ENCODE results near the gene SMARCD3. TPM values are rescaled to one million over a fixed set of nuclear protein-coding genes. Genes with fewer than 3 reads are reported as not detected.

SMARCD3 gene
- total RNA-seq, 2 experiments from 2014 or later, result 1.5 to 1.9 TPM

- Histone ChIP-seq H2AFZ (ENCODE audit: low read length) (peak within 1 kb of the TSS; percentile 93), H4K20me1 (ENCODE audit: insufficient read depth, low read length) (no peaks in the 10 kb centered on the region; the same call in 1 of the 2 replicates), H3K36me3 (ENCODE audit: insufficient read depth, low read length) (peaks cover 17% of the 10 kb centered on the region; the same call in 1 of the 2 replicates), H3K4me1 (ENCODE audit: insufficient read depth, low read length, poor library complexity, severe bottlenecking) (peaks cover 24% of the 10 kb centered on the region), H3K79me2 (ENCODE audit: insufficient read depth, low read depth, low read length) (peaks cover 14% of the 10 kb centered on the region; the same call in 1 of the 2 replicates), H3K9me2 (ENCODE audit: insufficient read depth, low read length) (no peaks in the 10 kb centered on the region), H3K4me3 (ENCODE audit: low read depth, low read length, poor library complexity, severe bottlenecking) (peak within 1 kb of the TSS; percentile 86), H3K27ac (ENCODE audit: low read depth, low read length, poor library complexity, severe bottlenecking) (peak within 1 kb of the TSS; percentile 11), H3K4me2 (ENCODE audit: low read length) (peak within 1 kb of the TSS; percentile 95), H3K9me3 (ENCODE audit: low read length) (no peaks in the 10 kb centered on the region)
- CTCF ChIA-PET (ENCODE audit: unreplicated experiment), result interaction anchor here (0.6 kb wide), 1 partner anchor 158 kb away, joined by 3 read pairs; no protein-coding TSS in a partner anchor
- TF ChIP-seq, protein P1, sequence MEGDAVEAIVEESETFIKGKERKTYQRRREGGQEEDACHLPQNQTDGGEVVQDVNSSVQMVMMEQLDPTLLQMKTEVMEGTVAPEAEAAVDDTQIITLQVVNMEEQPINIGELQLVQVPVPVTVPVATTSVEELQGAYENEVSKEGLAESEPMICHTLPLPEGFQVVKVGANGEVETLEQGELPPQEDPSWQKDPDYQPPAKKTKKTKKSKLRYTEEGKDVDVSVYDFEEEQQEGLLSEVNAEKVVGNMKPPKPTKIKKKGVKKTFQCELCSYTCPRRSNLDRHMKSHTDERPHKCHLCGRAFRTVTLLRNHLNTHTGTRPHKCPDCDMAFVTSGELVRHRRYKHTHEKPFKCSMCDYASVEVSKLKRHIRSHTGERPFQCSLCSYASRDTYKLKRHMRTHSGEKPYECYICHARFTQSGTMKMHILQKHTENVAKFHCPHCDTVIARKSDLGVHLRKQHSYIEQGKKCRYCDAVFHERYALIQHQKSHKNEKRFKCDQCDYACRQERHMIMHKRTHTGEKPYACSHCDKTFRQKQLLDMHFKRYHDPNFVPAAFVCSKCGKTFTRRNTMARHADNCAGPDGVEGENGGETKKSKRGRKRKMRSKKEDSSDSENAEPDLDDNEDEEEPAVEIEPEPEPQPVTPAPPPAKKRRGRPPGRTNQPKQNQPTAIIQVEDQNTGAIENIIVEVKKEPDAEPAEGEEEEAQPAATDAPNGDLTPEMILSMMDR (conservative IDR thresholded peaks at IDR 0.05; ENCODE audit: low read length), result no peak
- TF ChIP-seq EZH2phosphoT487 (IDR thresholded peaks at IDR 0.05; ENCODE audit: borderline replicate concordance, low read depth, low read length), result no peak
- no TSS peak for BruUV-seq (replicated peaks)
- intact Hi-C loops (cut with micrococcal nuclease; ENCODE audit: unreplicated experiment), result loop anchor here (10.0 kb wide), 1 partner anchor 1608 kb away; no protein-coding TSS in a partner anchor
- POLR2A ChIA-PET, result interaction anchor here (0.7 kb wide), 1 partner anchor 122 kb away, joined by 4 read pairs; no protein-coding TSS in a partner anchor
- peak; percentile 90 for DNase-seq (ENCODE audit: low spot score)
Observed at GRCh38 chr7:151232091-151232916, 16.2 kb downstream of the SMARCD3 start, which contains the start of gene CHPF2. Gene CHPF2, plus strand, starts transcription at chr7:151232483. Its CDS starts 1,529 bp downstream, at chr7:151234012.

GRCh38 chr7:151231080-151231479 is 17.4 kb downstream of the SMARCD3 start:
- intact Hi-C loops (cut with micrococcal nuclease; ENCODE audit: unreplicated experiment), result loop anchor here (10.0 kb wide), 1 partner anchor 1606 kb away; no protein-coding TSS in a partner anchor
- ChIA-PET POLR2A (no interaction called here), CTCF (ENCODE audit: unreplicated experiment) (no interaction called here)
- Histone ChIP-seq H2AFZ (ENCODE audit: low read length) (peak overlapping the region; percentile 93; the same call in 1 of the 2 replicates), H3K4me2 (ENCODE audit: low read length) (peak overlapping the region; percentile 95), H4K20me1 (ENCODE audit: insufficient read depth, low read length) (no peaks in the 10 kb centered on the region), H3K4me1 (ENCODE audit: insufficient read depth, low read length, poor library complexity, severe bottlenecking) (peaks cover 27% of the 10 kb centered on the region), H3K9me3 (ENCODE audit: low read length) (no peaks in the 10 kb centered on the region), H3K4me3 (ENCODE audit: low read depth, low read length, poor library complexity, severe bottlenecking) (peak overlapping the region; percentile 86), H3K27ac (ENCODE audit: low read depth, low read length, poor library complexity, severe bottlenecking) (no peak overlapping the region), H3K79me2 (ENCODE audit: insufficient read depth, low read depth, low read length) (peaks cover 22% of the 10 kb centered on the region), H3K36me3 (ENCODE audit: insufficient read depth, low read length) (peaks cover 11% of the 10 kb centered on the region; the same call in 1 of the 2 replicates), H3K9me2 (ENCODE audit: insufficient read depth, low read length) (no peaks in the 10 kb centered on the region)
- TF ChIP-seq EZH2phosphoT487 (IDR thresholded peaks at IDR 0.05; ENCODE audit: borderline replicate concordance, low read depth, low read length), result no peak
- TF ChIP-seq, protein P1 (conservative IDR thresholded peaks at IDR 0.05; ENCODE audit: low read length), result no peak
- no TSS peak for BruUV-seq (replicated peaks)
- DNase-seq (ENCODE audit: low spot score), result no peak
